ENCODE data around the gene NMB.

- no peak for TF ChIP-seq POLR2A (IDR thresholded peaks at IDR 0.05; ENCODE audit: low read length)
- no peak for TF ChIP-seq GATA1 (IDR thresholded peaks at IDR 0.05; ENCODE audit: low read depth, low read length)
These were observed 26.1 kb upstream of the NMB start for GRCh38 chr15:84684092-84684491.
